SK-N-SH (cell line): ENCODE measurements around the gene TPO. TPM values are rescaled to one million over a fixed set of nuclear protein-coding genes. Genes with fewer than 3 reads are reported as not detected.

Experiments used
- CTCF ChIA-PET: fragments of 300-600, 350-600 bp; formaldehyde crosslinking; extraction: SDS; loops from one replicate; lab custom pipeline; 2021; lab: Yijun Ruan, JAX
- POLR2A ChIA-PET: fragments of 350-600 bp; sonication (Branson Sonifier 250); formaldehyde crosslinking; extraction: SDS; loops from one replicate; lab custom pipeline; 2020; ENCODE audit warnings: antibody characterized with exemption, inconsistent platforms; lab: Yijun Ruan, JAX
- DNase-seq: peaks from one replicate; pipeline ENCODE4 v3.0.0; 2012
- H2AFZ ChIP-seq: fragments of 200-600 bp; sonication (generic); 2 replicates; pipeline ENCODE4 v1.8.1; 2016; ENCODE audit warnings: antibody characterized with exemption, mild to moderate bottlenecking, low read depth
- H3F3A ChIP-seq: fragments of 200-600 bp; sonication (generic); replicated peaks from 2 replicates; pipeline ENCODE3; 2016; ENCODE audit warnings: antibody characterized with exemption, mild to moderate bottlenecking; ENCODE audit not compliant: insufficient read depth
- H3K27ac ChIP-seq, 2 experiments: fragments of 200-500 bp in 1 of 2; fragments of 200-600 bp in 1 of 2; sonication (Bioruptor generic) in 1 of 2; sonication (generic), shearing (Covaris generic) in 1 of 2; 2 replicates each; pipeline versions ENCODE4 v1.5.1 to v1.6.1; 2014 to 2016; ENCODE audit warnings: low read depth in 2 of 2, inconsistent platforms in 1 of 2, low read length in 1 of 2, mild to moderate bottlenecking in 1 of 2, mixed read lengths in 1 of 2
- H3K27me3 ChIP-seq: fragments of 200-600 bp; sonication (generic), shearing (Covaris generic); 2 replicates; pipeline ENCODE4 v1.6.1; 2016; ENCODE audit warnings: mixed run types; ENCODE audit not compliant: insufficient read depth
- H3K36me3 ChIP-seq, 2 experiments: fragments of 200-500 bp in 1 of 2; fragments of 200-600 bp in 1 of 2; sonication (Bioruptor generic) in 1 of 2; sonication (generic) in 1 of 2; replicated peaks in 1 of 2; 2 replicates each; pipeline versions ENCODE3 to v1.5.1; 2014 to 2016; ENCODE audit warnings: low read length in 1 of 2, mild to moderate bottlenecking in 1 of 2; ENCODE audit not compliant: insufficient read depth in 2 of 2, control insufficient read depth in 1 of 2
- H3K4me1 ChIP-seq, 2 experiments: fragments of 200-500 bp in 1 of 2; fragments of 200-600 bp in 1 of 2; sonication (Bioruptor generic) in 1 of 2; sonication (generic), shearing (Covaris generic) in 1 of 2; 2 replicates each; pipeline versions ENCODE4 v1.5.1 to v1.6.1; 2014 to 2016; ENCODE audit warnings: low read depth in 1 of 2, low read length in 1 of 2, mixed run types in 1 of 2; ENCODE audit not compliant: insufficient read depth in 2 of 2, control insufficient read depth in 1 of 2
- H3K4me2 ChIP-seq: fragments of 200-600 bp; sonication (generic), shearing (Covaris generic); 2 replicates; pipeline ENCODE4 v1.6.1; 2017; ENCODE audit warnings: mixed run types
- H3K4me3 ChIP-seq, 2 experiments: fragments of 200-500 bp in 1 of 2; fragments of 200-600 bp in 1 of 2; sonication (Bioruptor generic) in 1 of 2; sonication (generic), shearing (Covaris generic) in 1 of 2; 2 replicates each; pipeline versions ENCODE4 v1.5.1 to v1.8.1; 2014 to 2016; ENCODE audit warnings: low read depth in 2 of 2, inconsistent platforms in 1 of 2, low read length in 1 of 2, mild to moderate bottlenecking in 1 of 2, mixed read lengths in 1 of 2, moderate library complexity in 1 of 2
- H3K79me2 ChIP-seq: fragments of 200-600 bp; sonication (generic); 2 replicates; pipeline ENCODE4 v1.8.1; 2017; ENCODE audit warnings: mild to moderate bottlenecking; ENCODE audit not compliant: insufficient read depth
- H3K9ac ChIP-seq: fragments of 200-600 bp; sonication (generic); 2 replicates; pipeline ENCODE4 v1.6.1; 2017; ENCODE audit warnings: mixed run types
- H3K9me2 ChIP-seq: fragments of 200-600 bp; sonication (generic); 2 replicates; pipeline ENCODE4 v1.6.1; 2017; ENCODE audit warnings: mixed run types
- H3K9me3 ChIP-seq: fragments of 200-600 bp; sonication (generic); 2 replicates; pipeline ENCODE4 v1.6.1; 2017; ENCODE audit warnings: mixed run types, mild to moderate bottlenecking, moderate library complexity
- H4K20me1 ChIP-seq: fragments of 200-600 bp; sonication (generic); 2 replicates; pipeline ENCODE4 v1.6.1; 2017; ENCODE audit warnings: mild to moderate bottlenecking, mixed run types; ENCODE audit not compliant: insufficient read depth
- CHD2 ChIP-seq: fragments of 150-350 bp; IDR thresholded peaks from 2 replicates; pipeline ENCODE4 v1.6.1; 2018; ENCODE audit warnings: low read length; ENCODE audit not compliant: partially characterized antibody
- CTCF ChIP-seq: fragments of 200-600 bp; sonication (generic); IDR thresholded peaks from 2 replicates; pipeline ENCODE4 v1.6.1; 2017; ENCODE audit warnings: antibody characterized with exemption, mild to moderate bottlenecking, moderate library complexity
- EZH2phosphoT487 ChIP-seq: fragments of 200-600 bp; sonication (generic); IDR thresholded peaks from 2 replicates; pipeline ENCODE4 v1.6.1; 2017; ENCODE audit warnings: low read depth, mixed run types, mild to moderate bottlenecking, antibody characterized with exemption, moderate library complexity, borderline replicate concordance
- FOSL2 ChIP-seq: IDR thresholded peaks from 2 replicates; pipeline ENCODE4 v1.4.0; 2012; ENCODE audit warnings: low read depth, mild to moderate bottlenecking, moderate library complexity, borderline replicate concordance
- GABPA ChIP-seq: IDR thresholded peaks from 2 replicates; pipeline ENCODE4 v1.4.0; 2012; ENCODE audit warnings: low read depth, mild to moderate bottlenecking
- GATA2 ChIP-seq: sonication (generic); formaldehyde crosslinking; IDR thresholded peaks from 2 replicates; pipeline ENCODE4 v1.5.0; 2020; ENCODE audit warnings: mild to moderate bottlenecking, missing genetic modification reagents
- MEF2A ChIP-seq: IDR thresholded peaks from 2 replicates; pipeline ENCODE4 v1.4.0; 2012; ENCODE audit warnings: low read depth, borderline replicate concordance
- NFIC ChIP-seq: IDR thresholded peaks from 2 replicates; pipeline ENCODE4 v1.4.0; 2012; ENCODE audit warnings: borderline replicate concordance
- RCOR1 ChIP-seq: fragments of 150-350 bp; IDR thresholded peaks from 2 replicates; pipeline ENCODE4 v1.6.1; 2017; ENCODE audit warnings: antibody characterized with exemption, low read length
- REST ChIP-seq: IDR thresholded peaks from 2 replicates; pipeline ENCODE4 v1.6.1; 2012; ENCODE audit warnings: mild to moderate bottlenecking, low read depth, low read length, moderate library complexity
- RFX5 ChIP-seq: IDR thresholded peaks from 2 replicates; pipeline ENCODE4 v1.6.1; 2012; ENCODE audit warnings: mild to moderate bottlenecking, improper control_type of control experiment, low read length
- SIN3A ChIP-seq: IDR thresholded peaks from 2 replicates; pipeline ENCODE4 v1.6.1; 2012; ENCODE audit warnings: low read depth, mild to moderate bottlenecking, low read length, moderate library complexity, borderline replicate concordance
- TCF12 ChIP-seq: IDR thresholded peaks from 2 replicates; pipeline ENCODE4 v1.4.0; 2012
- USF2 ChIP-seq: fragments of 150-350 bp; IDR thresholded peaks from 2 replicates; pipeline ENCODE4 v1.6.1; 2017; ENCODE audit warnings: antibody characterized with exemption, low read length, low read depth, borderline replicate concordance
- YY1 ChIP-seq: IDR thresholded peaks from 2 replicates; pipeline ENCODE4 v1.4.0; 2012; ENCODE audit warnings: low read depth, mild to moderate bottlenecking
- ZBTB33 ChIP-seq: IDR thresholded peaks from 2 replicates; pipeline ENCODE4 v1.4.0; 2012; ENCODE audit warnings: low read depth, borderline replicate concordance
- WGBS: methylation state at CpG from one replicate; pipeline ENCODE4 v1.1.6; 2017; ENCODE audit warnings: low lambda C conversion rate; 5-methylcytosine and 5-hydroxymethylcytosine counted together
- polyA plus RNA-seq, 3 experiments: library from polyadenylated mRNA; depleted of rRNA; stranded (reverse); fragments of >200 nt; gene quantifications; 2 replicates each; pipeline ENCODE4 v1.2.3, GENCODE V29; 2012

TPO gene
- polyA plus RNA-seq, 1 of the 3 experiments (the other 2 are of a cell fraction) = not detected

GRCh38 chr2:1492711-1493430 is 79.6 kb downstream of the TPO start:
- POLR2A ChIA-PET = no interaction called here
- Histone ChIP-seq H2AFZ (no peak overlapping the region), H3K9me3 (no peaks in the 10 kb centered on the region), H3F3A (no peaks in the 10 kb centered on the region), H3K27me3 (no peaks in the 10 kb centered on the region), H3K27ac (no peak overlapping the region), H4K20me1 (no peaks in the 10 kb centered on the region), H3K9me2 (no peaks in the 10 kb centered on the region), H3K4me2 (no peak overlapping the region), H3K79me2 (no peaks in the 10 kb centered on the region), H3K36me3 (no peaks in the 10 kb centered on the region), H3K4me1 (no peaks in the 10 kb centered on the region), H3K9ac (no peak overlapping the region), H3K4me3 (no peak overlapping the region)
- CTCF ChIA-PET = interaction anchor here (1.0 kb wide), 1 partner anchor 52 kb away, joined by 4 read pairs; no protein-coding TSS in a partner anchor
- 30% methylated on average over 15 of the region's 15 CpGs for WGBS
- TF ChIP-seq MEF2A = no peak
- no peak for TF ChIP-seq REST
- TF ChIP-seq NFIC = no peak
- no peak for TF ChIP-seq YY1
- no peak for TF ChIP-seq RCOR1
- no peak for TF ChIP-seq USF2
- TF ChIP-seq ZBTB33 = no peak
- TF ChIP-seq TCF12 = no peak
- TF ChIP-seq GABPA = no peak
- TF ChIP-seq CTCF = no peak
- TF ChIP-seq FOSL2 = no peak
- no peak for TF ChIP-seq SIN3A
- no peak for TF ChIP-seq CHD2
- no peak for TF ChIP-seq GATA2 (CRISPR knock-in tag)
- no peak for TF ChIP-seq EZH2phosphoT487
- TF ChIP-seq RFX5 = no peak
- no peak for DNase-seq
